SU-DHL-6 (cell line): Measurements from ENCODE around the gene AGAP1.

ENCODE experiments used
- CTCF ChIP-seq: fragments of 200-600 bp; sonication (generic); IDR thresholded peaks from one replicate; pipeline ENCODE4 v1.5.1; 2017; ENCODE audit warnings: antibody characterized with exemption, mild to moderate bottlenecking, low read length, moderate library complexity; ENCODE audit not compliant: insufficient read depth, poor library complexity, severe bottlenecking
- EZH2phosphoT487 ChIP-seq: fragments of 200-600 bp; sonication (generic), shearing (Covaris generic); conservative IDR thresholded peaks from 2 replicates; pipeline ENCODE4 v1.6.1; 2018; ENCODE audit warnings: mild to moderate bottlenecking, antibody characterized with exemption, low read length, moderate library complexity, mixed read lengths

GRCh38 chr2:235643680-235644511 is 150.1 kb downstream of the AGAP1 start:
- TF ChIP-seq CTCF (no peak), EZH2phosphoT487 (no peak)
